Ascending aorta (tissue), 2 donors: Measurements from ENCODE around the gene RGS8. TPM values are rescaled to one million over a fixed set of nuclear protein-coding genes. Genes with fewer than 3 reads are reported as not detected.

Experiments
- DNase-seq, 2 donors: peaks; one replicate each; pipeline ENCODE4 v3.0.0-alpha.2; 2019; ENCODE audit warnings: low spot score in 2 of 2
- H3K27ac ChIP-seq, 2 donors: fragments of 200-600 bp; sonication (generic); one replicate each; pipeline ENCODE4 v1.5.1; 2016 to 2017; ENCODE audit warnings: mild to moderate bottlenecking in 1 of 2
- H3K27me3 ChIP-seq: fragments of 200-600 bp; sonication (generic); one replicate; pipeline ENCODE4 v1.5.1; 2017
- H3K36me3 ChIP-seq, 2 donors: fragments of 200-600 bp; sonication (generic); one replicate each; pipeline ENCODE4 v1.5.1; 2016
- H3K4me1 ChIP-seq, 2 donors: fragments of 200-600 bp; sonication (generic); one replicate each; pipeline ENCODE4 v1.5.1; 2016 to 2017; ENCODE audit warnings: mild to moderate bottlenecking in 1 of 2
- H3K4me3 ChIP-seq, 2 donors: fragments of 200-600 bp; sonication (generic); one replicate each; pipeline ENCODE4 v1.5.1; 2016 to 2017; ENCODE audit warnings: mild to moderate bottlenecking in 1 of 2
- H3K9me3 ChIP-seq, 2 donors: fragments of 200-600 bp; sonication (generic); one replicate each; pipeline ENCODE4 v1.5.1; 2016
- CTCF ChIP-seq, 3 experiments: fragments of 200-600 bp in 2 of 3; fragments of 450-650 bp in 1 of 3; sonication (generic) in 2 of 3; IDR thresholded peaks; one replicate each; pipeline ENCODE4 v1.5.1; 2016 to 2019; ENCODE audit warnings: antibody characterized with exemption in 3 of 3, mild to moderate bottlenecking in 1 of 3, moderate library complexity in 1 of 3
- intact Hi-C: fragments of 100-400 bp; cut with DNase I; formaldehyde crosslinking; loops from one replicate; pipeline ENCODE4 v1.15.1; 2023
- total RNA-seq: library from RNA; depleted of rRNA; stranded (reverse); fragments of >200 nt; gene quantifications from one replicate; pipeline ENCODE4 v1.1.0, GENCODE V29; 2016

Gene RGS8, protein sequence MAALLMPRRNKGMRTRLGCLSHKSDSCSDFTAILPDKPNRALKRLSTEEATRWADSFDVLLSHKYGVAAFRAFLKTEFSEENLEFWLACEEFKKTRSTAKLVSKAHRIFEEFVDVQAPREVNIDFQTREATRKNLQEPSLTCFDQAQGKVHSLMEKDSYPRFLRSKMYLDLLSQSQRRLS
- not detected for total RNA-seq

DNA sequence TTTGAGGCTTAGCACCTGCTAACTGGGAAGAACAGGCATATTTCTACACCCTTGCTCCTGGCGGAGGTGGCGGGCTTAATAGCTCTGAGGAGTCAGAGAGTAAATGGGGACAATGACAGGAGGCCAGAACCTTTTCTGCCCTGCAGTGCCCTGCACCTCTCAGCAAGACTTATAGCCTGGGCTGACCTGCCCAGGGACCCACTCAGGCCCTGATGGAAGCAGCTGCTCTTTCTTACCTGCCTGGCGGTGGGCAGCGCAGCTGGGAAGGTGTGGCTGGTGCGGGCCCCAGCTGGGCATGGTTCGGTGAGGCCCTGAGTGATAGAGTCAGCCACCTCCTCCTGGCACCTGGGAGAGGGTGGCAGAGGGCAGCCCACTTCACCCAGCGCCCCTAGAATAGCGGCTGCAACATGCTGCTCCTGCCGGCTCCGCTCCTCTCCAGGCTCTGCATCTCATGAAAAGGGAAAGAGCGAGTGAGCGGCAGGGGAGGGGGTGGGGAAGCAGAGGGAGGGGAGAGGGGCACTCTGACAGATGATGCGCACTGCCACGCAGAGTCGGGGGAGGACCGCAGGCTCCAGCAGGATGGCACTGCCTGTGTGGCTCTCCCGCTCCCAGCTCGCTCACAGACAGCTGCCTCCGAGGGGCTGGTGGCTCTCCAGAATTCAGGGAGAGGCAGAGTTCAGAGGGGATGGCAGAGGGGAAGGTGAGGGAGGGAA lies at the start of gene RGS8:
RGS8 (minus strand) TSS at position 472 of the 713 bp plus-strand sequence. CDS start 14,938 bp downstream, outside the sequence.
- H3K27me3 ChIP-seq = no peaks in the 10 kb centered on the region
- no peaks in the 10 kb centered on the region for H3K9me3 ChIP-seq
- no peak for TF ChIP-seq CTCF (IDR thresholded peaks at IDR 0.05)
- no peak within 1 kb of the TSS for H3K27ac ChIP-seq
- intact Hi-C loops = no loop called here
- no peaks in the 10 kb centered on the region for H3K36me3 ChIP-seq
- no peaks in the 10 kb centered on the region for H3K4me1 ChIP-seq
- DNase-seq = no peak
- H3K4me3 ChIP-seq = no peak within 1 kb of the TSS

GRCh38 chr1:182731852-182732575 lies 47.6 kb upstream of the RGS8 start:
- intact Hi-C loops = no loop called here
- no peak for DNase-seq

DNA sequence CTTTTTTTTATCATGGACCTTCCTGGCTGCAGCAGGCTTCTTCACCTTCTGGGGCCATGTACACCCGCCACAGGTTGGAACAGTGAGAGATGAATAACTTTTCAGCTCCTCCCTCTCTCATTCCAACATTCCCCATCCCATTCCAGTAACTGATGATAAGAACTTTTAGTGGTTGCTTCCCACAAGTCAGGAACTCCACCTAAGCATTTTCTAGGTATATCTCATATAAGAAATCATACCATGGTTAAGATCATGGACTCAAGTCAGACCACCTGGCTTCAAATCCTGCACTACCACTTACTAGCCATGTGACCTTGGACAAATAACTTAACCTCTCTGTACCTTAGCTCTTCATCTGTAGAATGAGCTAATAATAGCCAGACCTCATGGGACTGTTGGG lies 42.5 kb upstream of the RGS8 start:
- no peaks in the 10 kb centered on the region for H3K36me3 ChIP-seq
- intact Hi-C loops = no loop called here
- H3K4me1 ChIP-seq = no peaks in the 10 kb centered on the region
- DNase-seq = no peak
- no peak overlapping the region for H3K27ac ChIP-seq
- no peaks in the 10 kb centered on the region for H3K27me3 ChIP-seq
- H3K4me3 ChIP-seq = no peak overlapping the region
- no peak for TF ChIP-seq CTCF (IDR thresholded peaks at IDR 0.05)
- no peaks in the 10 kb centered on the region for H3K9me3 ChIP-seq

More at GRCh38 chr1:182731852-182732575, 47.6 kb upstream of the RGS8 start:
- Histone ChIP-seq H3K4me1 (no peaks in the 10 kb centered on the region), H3K9me3 (no peaks in the 10 kb centered on the region), H3K36me3 (no peaks in the 10 kb centered on the region), H3K27me3 (no peaks in the 10 kb centered on the region), H3K4me3 (no peak overlapping the region), H3K27ac (no peak overlapping the region)
- TF ChIP-seq CTCF (IDR thresholded peaks at IDR 0.05) = no peak

DNA sequence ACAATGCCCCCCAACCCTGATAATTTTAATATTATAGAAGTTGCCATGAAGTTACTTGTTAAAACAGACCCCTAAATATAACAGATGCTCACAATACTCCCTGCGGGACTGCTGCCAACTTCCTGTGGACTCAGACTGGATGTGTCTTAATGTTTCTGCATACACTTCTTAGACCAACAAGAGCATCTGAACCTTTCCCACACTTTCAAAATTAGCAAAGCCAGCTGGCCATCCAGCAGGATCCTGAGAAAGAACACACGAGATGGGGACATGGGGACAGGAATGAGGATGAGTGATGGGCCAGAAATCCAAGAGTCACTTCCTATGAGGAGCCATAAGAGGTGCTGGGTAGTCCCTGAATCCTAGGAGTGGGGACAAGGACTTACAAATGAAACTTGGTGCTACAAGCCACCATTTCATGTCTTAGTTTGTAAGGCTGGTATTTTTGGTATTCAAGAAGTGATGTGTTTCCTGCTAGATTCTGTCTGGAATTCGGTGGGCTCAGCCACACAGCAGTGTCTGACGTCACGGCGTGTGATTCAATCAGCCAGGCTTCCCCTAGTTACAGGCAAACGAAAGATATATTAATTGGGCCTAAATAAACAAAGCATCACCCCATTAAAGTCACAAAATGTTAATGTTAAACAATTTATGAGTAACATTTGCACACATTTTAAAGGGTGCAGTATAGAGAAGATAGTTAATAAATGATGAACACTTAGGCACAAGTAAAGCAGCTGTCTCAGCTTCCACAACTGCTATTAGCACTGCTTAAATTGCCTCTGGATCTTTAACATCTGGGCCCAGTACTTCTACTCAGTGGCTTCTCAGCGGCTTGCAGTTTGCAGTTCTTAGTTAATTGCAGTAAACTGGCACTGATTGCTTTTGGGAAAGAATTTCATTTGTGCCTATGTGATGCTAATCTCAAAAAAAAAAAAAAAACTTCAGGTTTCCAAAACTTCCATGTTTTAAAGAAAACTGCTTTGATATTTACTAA lies 41.2 kb upstream of the RGS8 start:
- Histone ChIP-seq H3K27ac (no peak overlapping the region), H3K9me3 (no peaks in the 10 kb centered on the region), H3K4me3 (no peak overlapping the region), H3K36me3 (no peaks in the 10 kb centered on the region), H3K27me3 (no peaks in the 10 kb centered on the region), H3K4me1 (no peaks in the 10 kb centered on the region)
- TF ChIP-seq CTCF (IDR thresholded peaks at IDR 0.05) = no peak
- intact Hi-C loops = no loop called here
- DNase-seq = no peak

DNA sequence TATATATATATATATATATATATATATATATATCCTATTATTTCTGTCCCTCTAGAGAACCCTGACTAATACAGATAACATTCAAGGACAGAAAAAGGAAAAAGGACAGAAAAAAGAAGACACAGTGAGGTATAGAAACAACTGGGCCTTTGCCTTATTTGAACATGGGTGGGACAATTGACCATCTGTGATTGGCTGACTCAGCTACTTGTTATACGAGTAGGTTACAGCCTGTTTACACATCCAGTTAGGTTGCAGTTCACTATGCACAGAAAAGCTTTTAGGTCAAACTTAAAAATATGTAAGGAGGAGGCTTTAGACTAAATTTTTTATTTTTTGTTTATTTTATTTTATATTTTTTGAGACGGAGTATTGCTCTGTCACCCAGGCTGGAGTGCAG lies 39.8 kb upstream of the RGS8 start:
- Histone ChIP-seq H3K27ac (no peak overlapping the region), H3K4me3 (no peak overlapping the region), H3K9me3 (no peaks in the 10 kb centered on the region), H3K27me3 (no peaks in the 10 kb centered on the region), H3K4me1 (no peaks in the 10 kb centered on the region), H3K36me3 (no peaks in the 10 kb centered on the region)
- intact Hi-C loops = no loop called here
- TF ChIP-seq CTCF (IDR thresholded peaks at IDR 0.05) = no peak
- no peak for DNase-seq
